Measurements from ENCODE around the gene PSIP1.
"Not testable (repeated sequence)": the region's sequence is repeated elsewhere in the genome, so short reads cannot be mapped to it uniquely, and the experiment has no call there.

PSIP1 gene

DNA sequence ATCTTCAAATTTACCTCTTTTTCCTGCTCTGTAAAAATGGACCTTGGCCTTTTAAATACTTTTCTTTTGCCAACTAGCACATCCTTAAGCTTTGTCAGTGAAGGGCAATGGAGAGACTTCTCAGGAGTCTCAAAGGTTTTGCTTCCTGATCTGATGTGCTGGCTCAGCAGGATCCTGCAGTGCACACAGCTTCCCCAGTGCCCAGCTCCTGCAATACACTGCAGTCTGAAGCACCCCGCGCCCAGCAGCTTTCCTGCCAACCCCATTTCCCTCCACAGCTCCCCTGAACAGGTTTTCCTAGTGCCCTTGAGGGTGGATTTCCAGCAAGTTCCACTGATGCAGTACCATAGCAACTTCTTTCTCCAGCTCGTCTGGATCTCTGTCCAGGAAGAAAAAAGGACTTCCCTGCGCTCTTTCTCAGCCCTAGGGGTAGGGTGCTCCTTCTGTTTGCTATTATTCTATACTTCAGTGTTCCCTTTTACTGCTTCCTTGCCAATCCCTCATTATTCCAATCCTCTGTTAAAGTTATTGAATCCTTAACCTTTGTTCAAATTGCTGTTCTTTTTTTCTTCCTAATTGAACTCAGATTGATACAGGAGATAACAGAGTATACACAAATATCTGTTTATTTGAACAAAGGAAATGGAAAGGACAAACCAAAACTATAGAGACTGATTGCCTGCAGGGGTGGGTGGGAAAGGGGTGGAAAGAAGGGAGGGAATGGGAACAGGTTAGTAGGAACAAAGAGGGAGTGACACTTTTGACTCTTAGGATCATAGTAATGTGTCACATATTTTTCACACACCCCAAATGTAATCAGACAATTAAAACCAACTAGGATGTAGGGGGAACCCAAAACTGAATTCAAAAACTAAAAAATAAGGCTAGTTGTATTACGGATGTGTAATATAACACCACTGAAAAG is 79.6 kb downstream of the PSIP1 start:
- no peak for DNase-seq

DNA sequence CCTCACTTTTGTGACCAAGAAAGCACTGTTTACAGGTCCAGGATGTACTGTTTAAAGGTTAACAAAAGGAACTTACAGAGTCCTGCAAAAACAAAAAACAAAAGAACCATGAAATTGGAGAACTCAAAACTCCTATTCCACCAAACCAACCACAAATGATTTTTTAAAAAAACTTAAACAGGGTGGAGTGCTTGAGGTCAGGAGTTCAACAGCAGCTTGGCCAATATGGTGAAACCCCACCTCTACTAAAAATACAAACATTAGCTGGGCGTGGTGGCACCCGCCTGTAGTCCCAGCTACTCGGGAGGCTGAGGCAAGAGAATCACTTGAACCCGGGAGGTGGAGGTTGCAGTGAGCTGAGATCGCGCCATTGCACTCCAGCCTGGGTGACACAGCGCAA is 83.1 kb downstream of the PSIP1 start:
- DNase-seq = not testable (repeated sequence)

DNA sequence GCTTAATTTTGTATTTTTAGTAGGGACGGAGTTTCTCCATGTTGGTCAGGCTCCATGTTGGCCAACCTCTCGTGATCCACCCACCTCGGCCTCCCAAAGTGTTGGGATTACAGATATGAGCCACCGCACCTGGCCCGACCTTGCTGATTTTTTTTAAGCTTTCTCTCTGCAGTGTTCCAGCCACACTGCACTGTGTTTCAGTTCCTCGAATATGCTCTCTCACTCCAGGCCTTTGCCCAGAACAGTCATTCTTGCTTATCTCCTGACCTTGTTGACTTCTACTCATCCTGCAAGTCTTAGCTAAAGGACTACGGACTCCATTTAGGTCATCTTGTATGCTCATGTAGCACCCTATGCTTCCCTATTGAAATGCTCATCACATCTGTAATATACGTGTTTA is 84.8 kb downstream of the PSIP1 start:
- no peak for DNase-seq

DNA sequence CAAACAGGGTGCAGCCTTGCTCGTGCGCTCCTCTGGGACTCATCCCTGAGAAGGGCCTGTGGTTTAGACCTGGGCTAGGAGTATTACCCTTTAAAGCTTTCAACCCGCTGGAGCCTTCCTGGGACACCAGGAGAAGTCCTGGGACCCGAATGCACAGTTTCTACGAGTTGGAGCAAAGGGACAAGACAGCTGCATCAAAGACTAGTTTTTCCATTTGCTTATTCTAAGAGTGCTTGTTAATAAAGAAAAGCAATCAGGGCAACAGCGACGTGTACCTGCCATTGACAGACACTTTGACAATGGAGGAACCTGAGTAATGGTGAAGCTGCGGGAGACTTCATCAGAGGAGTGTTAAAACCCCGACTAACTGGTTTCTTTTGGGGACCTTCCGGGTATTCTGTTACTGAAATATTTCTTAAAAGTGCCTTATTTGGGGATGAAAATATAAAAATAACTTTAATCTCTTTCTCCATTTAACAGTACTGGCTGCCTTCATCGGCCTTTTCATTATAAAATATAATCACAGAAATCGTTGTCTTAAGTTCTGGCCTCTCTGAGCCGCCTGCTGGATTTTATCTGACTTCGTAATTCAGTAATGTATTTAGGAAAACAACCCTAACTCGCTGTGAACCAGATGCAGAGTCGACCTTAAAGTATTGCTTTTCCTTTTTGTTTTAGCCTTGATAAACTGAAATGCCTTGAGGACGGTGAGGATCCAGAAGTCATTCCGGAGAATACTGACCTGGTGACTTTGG is 87.4 kb downstream of the PSIP1 start:
- peak in 1 of 5 experiments; percentile 55 for DNase-seq

DNA sequence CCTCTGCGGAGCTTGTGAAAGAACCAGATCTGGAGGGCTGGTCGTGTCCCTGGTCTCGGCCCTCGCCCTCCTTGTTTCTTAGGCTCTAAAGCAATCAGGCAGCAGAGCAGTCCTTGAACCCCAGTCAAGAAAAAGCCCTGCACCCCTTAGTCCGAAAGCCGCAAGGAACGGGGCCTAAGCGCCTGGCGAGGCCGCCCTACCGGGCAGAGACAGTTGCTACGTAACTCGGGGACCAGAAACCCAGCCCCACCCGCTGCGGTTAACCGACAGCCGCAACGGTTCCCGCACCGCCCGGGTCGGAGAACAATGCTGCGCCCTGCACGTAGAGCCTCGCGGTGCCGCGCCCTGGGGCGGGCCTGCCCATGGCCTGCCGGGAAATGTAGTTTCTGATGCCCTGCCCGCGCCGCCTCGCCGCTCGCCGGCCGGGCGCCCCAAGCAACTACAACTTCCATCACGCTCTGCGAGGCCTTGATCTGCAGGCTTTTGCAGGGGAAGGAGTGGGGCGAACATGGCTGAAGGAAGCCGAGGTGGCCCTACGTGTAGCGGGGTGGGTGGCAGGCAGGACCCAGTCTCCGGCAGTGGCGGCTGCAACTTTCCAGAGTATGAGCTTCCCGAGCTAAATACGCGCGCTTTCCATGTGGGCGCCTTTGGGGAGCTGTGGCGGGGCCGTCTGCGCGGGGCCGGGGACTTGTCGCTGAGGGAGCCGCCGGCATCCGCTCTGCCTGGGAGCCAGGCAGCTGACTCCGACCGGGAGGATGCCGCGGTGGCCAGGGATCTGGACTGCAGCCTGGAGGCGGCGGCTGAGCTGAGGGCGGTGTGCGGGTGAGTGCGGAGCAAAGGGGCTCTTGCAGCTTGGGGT is 88.2 kb downstream of the PSIP1 start, which contains the start of gene SNAPC3:
Gene SNAPC3, plus strand, starts transcription at position 505 of the 859 bp plus-strand sequence. Its CDS starts 4 bp downstream, at position 509.
- peak; percentile 85 to 98 (median 90) for DNase-seq

DNA sequence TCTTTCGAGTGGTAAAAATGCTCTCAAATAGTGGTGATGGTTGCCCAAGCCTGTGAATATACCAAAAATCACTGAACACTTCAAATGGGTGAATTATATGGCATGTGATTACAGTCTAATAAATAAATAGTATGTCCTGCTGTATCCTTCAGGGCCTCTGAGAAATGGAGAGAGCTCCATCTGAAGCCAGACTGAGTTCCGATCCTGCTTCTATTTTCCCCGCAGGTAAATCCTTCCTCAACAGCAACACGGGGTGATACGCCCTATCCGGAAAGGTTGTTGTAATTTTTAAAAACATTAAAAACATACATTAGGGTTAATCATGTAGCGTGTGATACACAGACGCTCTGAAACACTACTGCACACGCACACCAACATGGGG is 88.8 kb downstream of the PSIP1 start:
- DNase-seq = no peak

DNA sequence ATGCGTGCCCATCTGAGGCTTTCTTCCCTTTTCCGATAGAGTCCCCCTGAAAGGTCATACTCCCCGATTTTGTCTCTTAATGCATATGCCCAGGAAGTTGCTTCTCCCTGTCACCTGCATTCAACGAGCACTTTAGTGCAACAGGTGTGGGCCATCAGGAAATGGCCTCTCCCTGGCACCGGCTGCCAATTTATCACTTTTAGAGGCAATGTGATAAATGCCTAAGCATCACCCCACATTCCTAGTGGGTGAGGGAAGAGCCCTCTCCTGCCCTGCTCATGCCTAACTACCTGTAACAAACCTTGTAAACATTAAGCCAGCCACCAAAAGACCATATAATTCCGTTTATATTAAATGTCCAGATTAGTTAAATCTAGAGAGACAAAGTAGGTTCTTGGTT is 89.2 kb downstream of the PSIP1 start:
- DNase-seq = no peak

DNA sequence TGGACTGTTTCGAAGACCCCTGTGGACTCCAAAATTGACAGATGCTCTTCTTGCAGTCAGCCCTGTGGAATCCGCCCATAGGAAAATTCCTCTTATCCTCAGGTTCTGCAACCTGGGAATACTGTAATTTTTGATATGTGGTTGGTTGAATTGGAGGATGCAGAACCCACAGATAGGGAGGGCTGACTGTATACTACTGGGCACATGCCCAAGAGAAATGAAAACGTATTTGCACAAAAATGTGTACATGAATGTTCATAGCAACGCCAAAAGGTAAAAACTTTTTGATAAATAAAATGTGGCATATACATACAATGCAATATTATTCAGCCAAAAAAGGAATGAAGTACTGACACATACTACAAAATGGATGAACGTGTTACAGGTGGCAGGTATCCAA is 90.0 kb downstream of the PSIP1 start:
- no peak for DNase-seq

DNA sequence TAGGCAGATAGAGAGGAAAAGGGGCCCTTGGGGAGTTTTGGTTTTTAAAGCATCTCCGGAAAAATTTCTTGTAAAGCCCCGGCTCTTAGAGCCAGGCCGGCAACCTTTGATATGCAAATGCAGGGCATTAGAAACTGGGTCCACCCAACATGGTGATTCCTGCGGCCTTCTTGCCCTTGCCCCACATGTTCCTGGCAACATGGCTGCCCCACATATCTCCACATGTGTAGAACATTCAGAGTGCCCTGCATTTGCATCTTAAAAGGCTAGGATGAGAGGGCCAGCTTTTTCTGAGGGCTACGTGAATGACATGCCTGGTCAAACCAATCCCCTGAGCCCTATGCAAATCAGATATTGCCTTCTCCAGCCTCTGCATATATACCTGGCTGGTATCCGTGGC is 93.1 kb downstream of the PSIP1 start:
- no peak for DNase-seq

DNA sequence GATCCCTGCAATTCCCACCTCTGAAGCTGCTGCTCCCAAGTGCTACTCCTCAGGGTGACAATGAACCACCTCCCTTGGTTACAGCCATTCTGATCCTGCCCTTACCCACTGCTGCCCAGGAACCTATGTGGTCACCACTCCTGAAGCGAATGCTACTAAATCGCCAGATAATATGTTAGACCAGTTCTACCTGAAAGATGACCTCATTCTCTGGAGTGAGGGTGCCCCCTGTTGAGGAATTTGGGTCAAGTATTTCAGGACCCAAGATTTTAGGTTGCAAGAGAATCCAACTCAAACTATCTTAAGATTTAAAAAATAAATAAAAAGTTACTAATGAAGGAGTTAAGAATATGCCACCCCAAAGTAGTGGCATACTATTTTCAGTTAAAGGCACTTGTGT is 93.9 kb downstream of the PSIP1 start:
- DNase-seq = peak in 3 of 5 experiments; percentile 13 to 44 (median 18)
